Hematopoietic multipotent progenitor cell treated with erythropoietin and hydrocortisone succinate and interleukin-3 and kit ligand, for 4 days (in vitro differentiated cells): ENCODE results near the gene CYS1.
"Not testable (repeated sequence)": the region's sequence is repeated elsewhere in the genome, so short reads cannot be mapped to it uniquely, and the experiment has no call there.

ENCODE experiments used
- DNase-seq: peaks from one replicate; pipeline ENCODE4 v3.0.0-alpha.2; 2015

CYS1 gene

GRCh38 chr2:10028988-10029874, 51.0 kb downstream of the CYS1 start:
- peak; percentile 98 for DNase-seq

DNA sequence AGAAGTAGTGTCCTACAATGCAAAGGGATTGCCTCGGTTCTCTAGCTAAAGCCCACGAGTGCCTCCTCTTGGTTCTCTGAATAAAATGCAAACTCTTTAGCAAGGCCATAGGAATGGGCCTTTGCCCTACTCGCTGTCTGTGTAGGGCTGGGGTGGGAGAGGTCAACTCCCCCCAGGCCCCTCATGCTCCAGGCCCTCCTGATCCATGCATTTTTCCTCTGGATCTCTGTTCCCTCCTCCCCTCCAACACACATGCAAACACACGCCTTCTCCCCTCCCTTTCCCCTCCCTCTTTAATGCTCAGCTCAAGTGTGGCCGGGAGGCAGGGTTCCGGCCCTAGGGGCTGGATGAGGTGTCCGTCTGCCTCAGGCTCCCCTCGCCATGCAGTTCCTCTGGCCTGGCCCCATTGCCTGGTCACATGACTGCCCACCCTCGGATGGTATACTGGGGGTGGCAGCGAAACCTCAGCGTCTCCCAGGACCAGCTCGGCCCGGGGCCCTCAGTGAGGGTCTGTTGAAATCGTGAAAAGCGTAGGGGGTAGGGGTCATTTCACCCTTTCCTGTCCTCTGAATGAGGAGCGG, 51.7 kb downstream of the CYS1 start:
- peak; percentile 24 for DNase-seq

DNA sequence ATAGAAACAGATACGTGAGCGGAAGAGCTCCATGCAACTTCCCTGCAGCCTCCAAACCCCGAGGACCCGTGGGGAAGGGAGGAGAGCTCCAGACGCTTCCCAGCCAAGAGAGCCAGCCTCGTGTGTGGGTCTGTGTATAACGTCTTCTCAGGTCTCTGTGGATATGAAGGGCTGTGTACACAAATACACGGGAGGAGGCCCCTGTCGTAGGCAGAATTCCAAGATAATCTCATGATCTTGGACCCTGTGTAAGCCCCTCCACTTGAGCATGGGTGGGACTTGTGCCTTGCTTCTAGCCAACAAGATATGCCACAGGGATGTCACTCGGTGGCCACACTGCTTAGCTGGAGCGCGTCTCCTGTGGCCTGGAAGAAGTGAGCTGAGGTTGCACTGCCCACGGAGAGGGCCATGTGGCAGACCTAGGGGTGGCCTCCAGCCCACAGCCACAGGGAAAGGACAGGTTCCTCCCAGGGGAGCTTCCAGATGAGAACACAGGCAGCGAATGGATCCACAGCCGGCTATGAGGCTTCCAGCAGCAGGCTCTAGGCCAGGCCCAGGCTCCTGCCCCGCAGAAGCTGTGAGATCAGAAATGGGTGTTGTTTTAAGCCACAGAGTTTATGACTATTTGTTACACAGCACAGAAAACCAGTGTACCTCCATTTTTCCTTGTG, 52.4 kb downstream of the CYS1 start:
- DNase-seq = no peak

- no peak for DNase-seq
Measured at GRCh38 chr2:10026940-10027569, 53.2 kb downstream of the CYS1 start.

GRCh38 chr2:10022966-10023662, 57.1 kb downstream of the CYS1 start:
- no peak for DNase-seq

DNA sequence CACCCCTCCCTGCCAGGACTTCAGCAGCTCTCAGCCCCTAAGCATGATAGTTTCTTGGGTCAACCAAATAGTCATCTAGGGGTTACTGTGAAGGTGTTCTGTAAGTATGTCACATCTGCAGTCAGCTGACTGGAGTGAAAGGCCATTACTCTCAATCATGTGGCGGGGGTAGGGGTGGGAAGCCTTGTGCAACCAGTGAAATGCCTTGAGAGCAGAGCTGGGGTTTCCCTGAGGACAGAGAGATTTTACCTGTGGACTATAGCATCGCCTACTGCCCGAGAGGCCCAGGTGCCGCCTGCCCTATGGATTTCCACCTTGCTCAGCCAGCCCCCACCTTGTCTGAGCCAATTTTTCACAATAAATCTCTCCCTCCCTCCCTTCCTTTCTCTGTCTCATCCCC, 57.8 kb downstream of the CYS1 start:
- no peak for DNase-seq

DNA sequence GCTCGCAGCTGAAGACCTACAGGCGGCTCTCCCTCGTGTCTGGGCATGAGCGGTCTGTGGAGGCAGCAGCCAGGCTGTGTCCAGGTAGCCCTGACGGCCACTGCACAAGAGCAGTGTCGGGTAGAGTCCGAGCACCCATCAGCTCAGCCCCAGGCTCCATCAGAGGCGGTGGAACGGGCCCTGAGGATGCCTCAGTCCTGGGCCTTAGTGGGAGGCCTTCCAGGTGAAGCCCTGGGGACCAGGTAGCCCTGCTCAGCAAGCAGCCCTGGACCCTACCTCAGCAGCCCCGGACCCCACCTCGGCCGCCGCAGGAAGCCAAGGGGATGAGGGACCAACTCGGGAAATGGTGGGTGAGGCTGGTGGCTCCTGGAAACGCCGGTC, 58.2 kb downstream of the CYS1 start:
- DNase-seq = no peak

DNA sequence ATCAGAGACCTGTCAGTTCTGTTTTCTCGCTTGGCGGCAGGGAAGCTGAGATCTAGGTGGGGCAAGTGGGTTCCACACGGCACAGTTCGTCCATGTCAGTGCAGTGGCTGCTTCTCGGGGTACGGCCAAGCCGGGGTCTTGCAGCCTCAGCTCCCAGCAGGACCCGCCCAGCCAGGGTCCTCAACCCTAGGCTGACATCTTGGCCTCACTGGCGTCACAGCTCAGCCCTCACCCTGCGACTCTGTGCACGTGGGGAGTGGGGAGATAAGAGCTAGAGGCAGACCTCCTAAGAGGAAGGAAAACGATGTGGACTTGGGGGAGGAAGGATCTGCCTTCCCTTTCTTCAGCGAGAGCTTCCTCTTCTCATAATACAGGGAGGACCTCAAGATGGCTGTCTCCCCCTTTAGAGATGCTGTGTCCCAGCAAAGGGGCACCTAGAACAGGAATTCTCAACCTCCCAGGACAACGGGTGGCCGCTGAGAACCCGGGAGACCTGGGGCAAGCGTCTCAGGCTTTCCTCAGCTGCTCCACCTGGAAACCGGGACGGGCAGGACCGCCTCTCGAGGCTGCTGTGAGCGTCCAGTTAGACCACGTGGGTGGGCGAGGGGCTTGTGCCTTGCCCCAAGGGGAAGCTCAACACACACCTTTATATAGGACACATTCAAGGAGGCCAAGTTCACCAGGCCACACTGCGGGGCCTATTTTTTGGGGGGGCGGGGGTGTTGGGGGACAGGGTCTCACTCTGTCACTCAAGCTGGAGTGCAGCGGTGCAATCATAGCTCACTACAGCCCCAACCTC, 60.4 kb downstream of the CYS1 start:
- peak; percentile 49 for DNase-seq

DNA sequence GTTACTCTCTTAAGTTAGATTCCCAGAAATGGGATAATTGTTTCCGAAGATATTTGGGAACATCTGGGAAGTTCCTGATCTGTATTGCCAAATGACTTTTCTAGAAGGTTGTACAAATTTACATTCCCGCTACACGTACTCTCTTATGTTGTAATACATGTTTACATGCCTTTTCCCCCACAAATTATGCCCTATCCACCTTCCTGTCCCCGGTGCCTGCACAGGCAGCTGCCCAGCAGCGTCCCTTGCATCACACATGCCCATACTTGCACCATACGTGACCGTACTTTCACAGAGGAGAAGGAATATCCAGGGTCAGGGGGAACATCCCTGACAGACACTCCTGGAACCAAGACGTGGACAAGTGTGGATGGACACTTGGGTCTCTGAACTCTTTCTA, 61.0 kb downstream of the CYS1 start:
- no peak for DNase-seq

DNA sequence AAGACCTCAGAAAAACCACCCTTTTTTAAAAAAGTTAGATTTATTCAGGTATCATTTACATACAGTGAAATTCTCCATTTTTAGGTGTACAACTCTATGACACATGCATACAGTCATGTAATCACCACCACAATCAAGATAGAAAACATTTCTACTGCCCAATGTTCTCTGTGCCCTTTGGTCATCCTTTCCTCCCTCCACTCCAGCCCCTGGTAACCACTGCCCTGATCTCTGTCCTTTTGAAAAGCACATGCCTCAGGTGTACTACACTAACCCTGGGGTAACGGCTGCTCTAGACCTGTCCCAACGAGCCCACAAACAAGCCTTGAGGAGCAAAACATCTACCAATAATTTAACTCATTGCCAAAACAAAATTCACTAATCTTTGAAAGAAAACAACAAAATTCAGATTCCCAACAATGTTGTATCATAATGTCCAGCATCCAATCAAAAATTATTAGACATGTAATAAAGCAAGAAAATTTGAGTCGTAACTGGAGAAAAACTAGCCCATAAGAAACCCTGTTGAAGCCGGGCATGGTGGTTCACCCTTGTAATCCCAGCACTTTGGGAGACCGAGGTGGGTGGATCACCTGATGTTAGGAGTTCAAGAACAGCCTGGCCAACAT, 62.8 kb downstream of the CYS1 start:
- no peak for DNase-seq

DNA sequence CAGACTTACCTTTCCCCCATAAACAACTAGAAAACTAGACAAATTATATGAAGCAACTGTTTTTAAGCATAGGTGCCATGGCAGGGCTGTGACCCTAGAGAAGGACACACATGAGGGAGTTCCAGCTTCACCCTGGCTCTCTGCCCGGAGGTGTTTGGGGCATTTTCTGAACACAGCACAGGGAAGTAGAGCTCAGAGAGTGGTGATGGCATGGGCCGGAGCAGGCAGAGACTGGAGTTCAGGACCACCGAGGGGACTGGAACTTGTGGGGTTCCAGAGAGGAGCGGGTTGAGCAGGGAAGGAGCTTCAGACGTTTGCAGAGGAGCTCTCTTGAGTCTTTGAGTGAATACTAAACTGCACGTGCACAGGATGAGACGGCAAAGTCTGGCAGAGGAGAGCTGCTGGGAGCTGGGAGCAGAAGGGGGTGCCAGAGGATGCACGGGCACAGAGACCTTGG, 63.4 kb downstream of the CYS1 start:
- DNase-seq = no peak

DNA sequence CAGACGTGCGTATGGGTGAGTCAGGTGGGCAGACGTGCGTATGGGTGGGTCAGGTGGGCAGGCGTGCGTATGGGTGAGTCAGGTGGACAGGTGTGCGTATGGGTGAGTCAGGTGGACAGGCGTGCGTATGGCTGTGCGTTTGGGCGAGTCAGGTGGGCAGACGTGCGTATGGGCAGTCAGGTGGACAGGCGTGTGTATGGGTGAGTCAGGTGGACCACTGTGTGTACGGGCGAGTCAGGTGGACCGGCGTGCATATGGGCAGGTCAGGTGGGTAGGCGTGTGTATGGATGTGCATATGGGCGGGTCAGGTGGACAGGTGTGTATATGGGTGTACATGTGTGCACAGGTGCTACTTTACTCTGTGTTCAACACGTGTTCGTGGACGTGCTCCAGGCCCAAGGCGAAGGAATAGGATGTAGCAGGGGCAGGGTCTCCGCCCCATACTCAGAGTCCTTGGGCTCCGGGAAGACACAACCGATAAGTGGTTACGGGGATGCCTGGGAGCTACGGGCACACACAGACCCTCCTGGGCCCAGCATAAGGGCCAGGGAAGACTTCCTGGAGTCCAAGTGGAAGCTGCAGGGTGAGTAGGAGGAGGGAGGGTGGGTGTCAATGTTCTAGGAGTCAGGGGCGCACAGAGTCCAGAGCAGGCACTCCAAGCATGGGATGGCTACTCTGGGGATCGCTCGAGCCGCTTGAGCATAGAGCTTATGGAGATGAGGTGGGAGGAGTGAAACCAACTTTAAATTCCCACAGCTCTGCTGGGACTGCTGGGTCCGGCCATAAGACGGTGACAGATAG, 64.0 kb downstream of the CYS1 start:
- DNase-seq = no peak

GRCh38 chr2:10015376-10015989, 64.7 kb downstream of the CYS1 start:
- DNase-seq = not testable (repeated sequence)

DNA sequence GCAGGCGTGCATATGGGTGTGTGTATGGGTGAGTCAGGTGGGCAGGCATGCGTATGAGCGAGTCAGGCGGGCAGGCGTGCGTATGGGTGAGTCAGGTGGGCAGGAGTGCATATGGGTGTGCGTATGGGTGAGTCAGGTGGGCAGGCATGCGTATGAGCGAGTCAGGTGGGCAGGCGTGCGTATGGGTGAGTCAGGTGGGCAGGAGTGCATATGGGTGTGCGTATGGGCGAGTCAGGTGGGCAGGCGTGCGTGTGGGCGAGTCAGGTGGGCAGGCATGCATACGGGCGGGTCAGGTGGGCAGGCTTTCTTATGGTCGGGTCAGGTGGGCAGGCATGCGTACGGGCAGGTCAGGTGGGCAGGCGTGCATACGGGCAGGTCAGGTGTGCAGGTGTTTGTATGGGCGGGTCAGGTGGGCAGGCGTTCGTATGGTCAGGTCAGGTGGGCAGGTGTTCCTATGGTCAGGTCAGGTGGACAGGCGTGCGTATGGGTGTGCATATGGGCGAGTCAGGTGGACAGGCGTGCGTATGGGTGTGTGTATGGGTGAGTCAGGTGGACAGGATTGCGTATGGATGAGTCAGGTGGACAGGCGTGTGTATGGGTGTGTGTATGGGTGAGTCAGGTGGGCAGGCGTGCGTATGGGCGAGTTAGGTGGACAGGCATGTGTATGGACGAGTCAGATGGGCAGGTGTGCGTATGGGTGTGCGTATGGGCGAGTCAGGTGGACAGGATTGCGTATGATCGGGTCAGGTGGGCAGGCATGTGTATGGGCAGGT, 65.6 kb downstream of the CYS1 start:
- no peak for DNase-seq

DNA sequence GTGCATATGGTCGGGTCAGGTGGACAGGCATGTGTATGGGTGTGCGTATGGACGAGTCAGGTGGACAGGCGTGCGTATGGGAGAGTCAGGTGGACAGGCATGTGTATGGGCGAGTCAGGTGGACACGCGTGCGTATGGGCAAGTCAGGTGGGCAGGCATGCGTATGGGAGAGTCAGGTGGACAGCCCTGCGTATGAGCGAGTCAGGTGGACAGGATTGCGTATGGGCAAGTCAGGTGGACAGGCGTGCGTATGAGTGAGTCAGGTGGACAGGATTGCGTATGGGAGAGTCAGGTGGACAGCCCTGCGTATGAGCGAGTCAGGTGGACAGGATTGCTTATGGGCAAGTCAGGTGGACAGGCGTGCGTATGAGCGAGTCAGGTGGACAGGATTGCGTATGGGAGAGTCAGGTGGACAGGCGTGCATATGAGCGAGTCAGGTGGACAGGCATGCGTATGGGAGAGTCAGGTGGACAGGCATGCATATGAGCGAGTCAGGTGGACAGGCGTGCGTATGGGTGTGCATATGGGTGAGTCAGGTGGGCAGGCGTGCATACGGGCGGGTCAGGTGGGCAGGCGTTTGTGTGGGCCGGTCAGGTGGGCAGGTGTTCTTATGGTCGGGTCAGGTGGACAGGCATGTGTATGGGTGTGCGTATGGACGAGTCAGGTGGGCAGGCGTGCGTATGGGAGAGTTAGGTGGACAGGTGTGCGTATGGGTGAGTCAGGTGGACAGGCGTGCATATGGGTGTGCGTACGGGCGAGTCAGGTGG, 66.4 kb downstream of the CYS1 start:
- not testable (repeated sequence) for DNase-seq

GRCh38 chr2:10012963-10013461, 67.2 kb downstream of the CYS1 start:
- no peak for DNase-seq

GRCh38 chr2:10012366-10012962, 67.7 kb downstream of the CYS1 start:
- DNase-seq = not testable (repeated sequence)
